HuH-7 (cell line): ENCODE results near the gene TRDMT1.

ENCODE experiments used
- DNase-seq: peaks from one replicate; pipeline ENCODE4 v3.0.0; 2011; ENCODE audit warnings: low spot score

TRDMT1 gene

GRCh38 chr10:17231788-17232187 is 30.3 kb upstream of the TRDMT1 start:
- DNase-seq, result no peak

DNA sequence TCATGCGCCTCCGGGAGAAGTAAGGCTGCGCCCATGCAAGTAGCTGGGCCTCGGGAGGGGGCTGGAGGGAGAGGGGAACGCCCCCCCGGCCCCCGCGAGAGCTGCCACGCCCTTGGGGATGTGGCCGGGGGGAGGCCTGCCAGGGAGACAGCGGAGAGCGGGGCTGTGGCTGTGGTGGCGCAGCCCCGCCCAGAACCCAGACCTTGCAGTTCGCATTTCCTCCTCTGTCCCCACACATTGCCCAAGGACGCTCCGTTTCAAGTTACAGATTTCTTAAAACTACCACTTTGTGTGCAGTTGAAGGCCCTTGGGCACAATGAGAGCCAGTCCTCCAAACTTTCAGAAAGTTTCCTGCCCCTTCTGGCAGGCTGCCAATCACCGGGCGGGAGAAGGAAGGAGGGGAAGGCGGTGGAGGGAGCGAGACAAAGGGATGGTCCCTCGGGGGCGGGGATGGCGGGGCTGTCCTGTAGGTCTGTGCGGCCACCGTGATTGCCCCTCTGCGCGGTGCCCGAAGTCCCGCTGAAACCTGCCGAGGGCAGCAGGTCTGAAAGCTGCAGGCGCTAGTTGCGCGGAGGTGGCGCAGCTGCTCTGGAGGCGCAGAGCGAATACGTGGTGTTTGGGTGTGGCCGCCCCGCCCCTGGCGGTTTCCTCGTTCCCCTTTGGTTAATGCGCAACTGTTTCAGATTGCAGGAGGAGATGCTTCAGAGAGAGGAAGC is 28.7 kb upstream of the TRDMT1 start:
- peak; percentile 66 for DNase-seq

DNA sequence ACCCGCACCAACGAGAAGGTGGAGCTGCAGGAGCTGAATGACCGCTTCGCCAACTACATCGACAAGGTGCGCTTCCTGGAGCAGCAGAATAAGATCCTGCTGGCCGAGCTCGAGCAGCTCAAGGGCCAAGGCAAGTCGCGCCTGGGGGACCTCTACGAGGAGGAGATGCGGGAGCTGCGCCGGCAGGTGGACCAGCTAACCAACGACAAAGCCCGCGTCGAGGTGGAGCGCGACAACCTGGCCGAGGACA is 28.2 kb upstream of the TRDMT1 start:
- DNase-seq, result no peak

GRCh38 chr10:17229016-17229716 is 27.7 kb upstream of the TRDMT1 start:
- peak; percentile 70 for DNase-seq

- peak; percentile 58 for DNase-seq
Observed at GRCh38 chr10:17228091-17229015, 26.9 kb upstream of the TRDMT1 start, which contains the start of gene VIM. VIM (plus strand) TSS chr10:17228241; CDS start chr10:17229423, 1,182 bp downstream.

GRCh38 chr10:17227367-17228090 is 26.1 kb upstream of the TRDMT1 start:
- peak; percentile 29 for DNase-seq

GRCh38 chr10:17226891-17227303 is 25.4 kb upstream of the TRDMT1 start:
- DNase-seq, result no peak

- DNase-seq, result no peak
Observed at GRCh38 chr10:17225808-17226207, 24.3 kb upstream of the TRDMT1 start.

GRCh38 chr10:17222329-17222728 is 20.9 kb upstream of the TRDMT1 start:
- DNase-seq, result no peak

GRCh38 chr10:17220652-17221100 is 19.2 kb upstream of the TRDMT1 start:
- no peak for DNase-seq

GRCh38 chr10:17219024-17219423 is 17.6 kb upstream of the TRDMT1 start:
- DNase-seq, result no peak

- no peak for DNase-seq
Observed at GRCh38 chr10:17217631-17218232, 16.3 kb upstream of the TRDMT1 start.

DNA sequence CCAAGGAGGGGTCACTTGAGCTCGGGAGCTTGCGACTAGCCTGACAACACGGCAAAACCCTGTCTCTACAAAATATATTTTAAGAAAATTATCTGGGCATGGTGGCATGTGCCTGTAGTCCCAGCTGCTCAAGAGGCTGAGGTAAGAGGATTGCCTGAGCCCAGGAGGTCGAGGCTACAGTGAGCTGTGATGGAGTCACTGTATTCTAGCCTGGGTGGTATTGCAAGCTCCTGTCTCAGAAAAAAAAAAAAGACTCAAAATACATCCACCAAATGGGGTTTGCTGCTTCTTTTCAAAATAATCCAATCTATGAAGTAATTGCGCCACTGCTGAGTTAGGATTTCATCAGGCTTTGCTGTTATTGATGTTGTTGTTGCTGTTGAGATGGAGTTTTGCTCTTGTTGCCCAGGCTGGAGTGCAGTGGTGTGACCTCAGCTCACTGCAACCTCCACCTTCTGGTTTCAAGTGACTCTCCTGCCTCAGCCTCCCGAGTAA is 15.5 kb upstream of the TRDMT1 start:
- DNase-seq, result no peak

DNA sequence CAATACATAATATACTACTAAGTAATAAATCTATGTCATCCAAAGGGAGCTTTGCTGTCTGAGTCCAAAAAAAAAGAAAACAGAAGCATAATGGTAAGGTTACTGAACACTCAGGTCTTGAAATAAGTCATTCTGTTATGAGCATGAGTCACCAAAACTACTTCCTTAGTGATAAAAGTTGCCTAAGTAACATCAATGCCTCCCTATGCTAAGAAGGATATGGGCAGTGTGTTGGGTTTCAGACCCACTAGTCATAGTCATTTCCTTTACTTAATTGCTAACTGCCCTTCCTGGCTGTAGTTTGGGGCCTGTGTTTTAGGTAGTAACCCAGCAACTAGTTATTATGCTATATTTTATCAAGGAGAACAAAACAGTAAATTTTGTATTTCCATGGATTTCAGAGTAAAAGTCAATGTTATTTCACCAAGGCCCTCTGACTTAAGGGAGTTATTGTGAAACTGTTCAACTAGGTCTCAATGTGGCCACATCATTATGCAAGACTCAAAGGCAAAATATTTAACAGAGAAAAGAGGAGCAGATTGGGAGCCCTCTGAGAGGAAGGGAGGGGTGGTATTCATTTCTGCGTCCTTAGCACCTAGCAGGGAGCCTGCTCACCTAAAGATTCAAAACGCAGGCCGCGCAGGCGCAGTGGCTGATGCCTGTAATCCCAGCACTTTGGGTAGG is 14.9 kb upstream of the TRDMT1 start:
- DNase-seq, result no peak

DNA sequence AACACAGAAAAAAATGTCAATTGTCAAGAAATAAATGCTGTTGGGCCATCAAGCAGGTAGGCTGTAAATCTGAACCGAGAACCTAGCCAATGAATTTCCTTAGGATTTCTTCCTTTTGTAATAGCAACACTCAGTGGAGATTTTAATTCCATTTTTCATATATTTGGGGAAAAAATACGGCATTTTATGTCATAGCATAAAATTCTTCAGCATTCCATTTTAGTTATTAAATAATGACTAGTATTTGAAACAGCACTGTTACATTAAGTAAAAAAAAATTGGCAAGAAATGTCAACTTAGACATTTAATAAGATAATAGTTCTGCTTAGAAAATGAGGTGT is 14.3 kb upstream of the TRDMT1 start:
- DNase-seq, result no peak

DNA sequence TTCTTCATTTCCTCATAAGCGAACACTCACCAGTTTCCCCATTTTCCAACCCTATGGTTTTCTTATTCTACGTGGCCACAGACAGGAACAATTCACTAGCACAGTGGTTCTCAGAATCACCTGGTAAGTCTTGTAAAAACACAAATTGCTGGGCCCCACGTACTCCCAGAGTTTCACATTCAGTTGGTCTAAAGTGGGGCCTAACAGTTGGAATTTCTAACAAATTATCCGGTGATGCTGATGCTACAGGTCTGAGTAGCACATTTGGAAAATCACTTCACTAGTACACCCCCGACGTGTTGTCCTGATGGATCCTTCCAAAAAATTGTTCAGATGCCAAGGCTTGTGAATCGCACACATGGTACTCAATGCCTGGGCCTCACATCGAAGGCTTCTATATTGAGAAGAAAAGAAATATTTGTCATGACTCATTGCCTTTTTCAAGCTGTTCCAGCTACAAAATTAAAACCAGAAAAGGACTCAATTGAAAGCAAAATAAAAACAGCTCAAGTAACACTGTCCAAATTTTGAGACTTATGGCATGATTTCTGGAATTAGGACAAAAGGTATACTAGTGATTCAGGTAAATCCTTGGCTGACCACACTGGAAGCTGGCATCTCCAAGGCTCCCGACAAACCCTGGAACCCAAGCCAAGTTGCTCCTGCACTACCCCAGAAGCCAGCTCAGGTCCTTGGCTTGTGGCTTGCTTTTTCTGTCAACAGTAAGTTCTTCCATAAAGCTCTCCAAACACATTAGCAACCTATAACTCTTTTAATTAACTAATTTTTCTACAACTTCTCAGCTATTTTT is 13.7 kb upstream of the TRDMT1 start:
- no peak for DNase-seq

GRCh38 chr10:17214526-17214925 is 13.1 kb upstream of the TRDMT1 start:
- DNase-seq, result no peak

DNA sequence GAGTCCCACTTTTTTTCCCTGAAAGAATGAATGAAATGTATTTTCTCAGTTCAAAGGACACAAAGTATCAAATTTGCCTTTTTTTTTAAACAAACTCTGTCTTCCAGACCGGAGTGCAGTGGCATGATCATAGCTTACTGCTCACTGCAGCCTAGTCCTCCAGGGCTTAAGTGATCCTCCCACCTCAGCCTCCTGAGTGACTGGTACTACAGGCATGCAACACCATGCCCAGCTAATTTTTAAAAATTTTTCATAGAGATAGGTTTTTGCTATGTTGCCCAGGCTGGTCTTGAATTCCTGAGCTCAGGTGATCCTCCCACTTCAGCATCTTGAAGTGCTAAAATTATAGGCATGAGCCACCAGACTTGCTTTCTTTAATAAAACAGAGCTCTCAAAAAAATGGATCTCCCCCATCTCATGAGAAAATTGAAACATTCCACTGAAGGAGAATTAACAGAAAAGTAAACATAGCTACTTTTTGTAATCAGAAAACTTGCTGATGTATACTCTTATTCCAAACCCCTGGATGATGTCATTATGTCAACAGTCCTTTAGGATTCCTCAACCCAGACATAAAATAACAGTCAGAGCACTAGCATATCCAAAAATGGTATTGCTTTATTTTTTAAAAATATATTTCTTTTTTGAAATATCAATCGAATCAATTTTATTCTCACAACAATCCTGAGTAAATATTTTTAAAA is 12.3 kb upstream of the TRDMT1 start:
- DNase-seq, result no peak

- no peak for DNase-seq
Observed at GRCh38 chr10:17212802-17213221, 11.3 kb upstream of the TRDMT1 start.
